Fibroblast of skin of right quadriceps (primary cell): ENCODE data around the gene RFNG.

Experiments
- DNase-seq: peaks from one replicate; pipeline ENCODE4 v3.0.0-alpha.2; 2013

The RFNG gene

GRCh38 chr17:82012640-82013295, 38.8 kb downstream of the RFNG start:
- DNase-seq, result no peak

- DNase-seq, result no peak
Observed at GRCh38 chr17:82012261-82012639, 39.4 kb downstream of the RFNG start.

- no peak for DNase-seq
Observed at GRCh38 chr17:82011617-82012187, 39.9 kb downstream of the RFNG start.

- DNase-seq, result no peak
Observed at GRCh38 chr17:82010575-82011525, 40.8 kb downstream of the RFNG start.

GRCh38 chr17:82009413-82009812, 42.2 kb downstream of the RFNG start:
- DNase-seq, result no peak

GRCh38 chr17:82008941-82009405, 42.6 kb downstream of the RFNG start:
- no peak for DNase-seq

GRCh38 chr17:82008258-82008940, 43.2 kb downstream of the RFNG start:
- DNase-seq, result no peak

- DNase-seq, result no peak
Observed at GRCh38 chr17:82007495-82008257, 43.9 kb downstream of the RFNG start.

- DNase-seq, result no peak
Observed at GRCh38 chr17:82007228-82007494, 44.5 kb downstream of the RFNG start.

- peak; percentile 55 for DNase-seq
Observed at GRCh38 chr17:82006468-82007227, 45.0 kb downstream of the RFNG start.

- no peak for DNase-seq
Observed at GRCh38 chr17:82005701-82006348, 45.8 kb downstream of the RFNG start.

GRCh38 chr17:82004517-82005455, 46.8 kb downstream of the RFNG start:
- no peak for DNase-seq

GRCh38 chr17:82003411-82004381, 47.9 kb downstream of the RFNG start:
- DNase-seq, result peak; percentile 97

- DNase-seq, result no peak
Observed at GRCh38 chr17:82001571-82002056, 50.0 kb downstream of the RFNG start.

- no peak for DNase-seq
Observed at GRCh38 chr17:82000803-82001570, 50.6 kb downstream of the RFNG start.

- no peak for DNase-seq
Observed at GRCh38 chr17:81999976-82000802, 51.4 kb downstream of the RFNG start.

GRCh38 chr17:81999587-81999975, 52.0 kb downstream of the RFNG start:
- DNase-seq, result no peak
